Measurements from ENCODE around the gene HRH2.
A peak's percentile ranks its signal among the peaks of the same experiment; 100 is the strongest.
"Not testable (repeated sequence)": the region's sequence is repeated elsewhere in the genome, so short reads cannot be mapped to it uniquely, and the experiment has no call there.

HRH2 gene

GRCh38 chr5:175718401-175719108 lies 60.7 kb downstream of the HRH2 start:
- no peak overlapping the region for H3K4me3 ChIP-seq (ENCODE audit: low read depth, low read length, poor library complexity, severe bottlenecking)
- H2AFZ ChIP-seq (ENCODE audit: low read length), result no peak overlapping the region
- no peaks in the 10 kb centered on the region for H3F3A ChIP-seq (ENCODE audit: insufficient read depth, low read length)
- H4K20me1 ChIP-seq (ENCODE audit: insufficient read depth, low read length), result no peaks in the 10 kb centered on the region
- no peaks in the 10 kb centered on the region; the same call in 1 of the 2 replicates for H3K27me3 ChIP-seq (ENCODE audit: insufficient read depth, low read length)
- H3K79me2 ChIP-seq (ENCODE audit: insufficient read depth, low read length), result no peaks in the 10 kb centered on the region
- no peak overlapping the region for H3K4me2 ChIP-seq (ENCODE audit: low read length)
- H3K4me1 ChIP-seq (ENCODE audit: insufficient read depth, low read length, severe bottlenecking), result no peaks in the 10 kb centered on the region
- peaks cover 7% of the 10 kb centered on the region; the same call in 1 of the 2 replicates for H3K9me3 ChIP-seq (ENCODE audit: low read length)
- H3K27ac ChIP-seq (ENCODE audit: low read depth, low read length, poor library complexity, severe bottlenecking), result no peak overlapping the region
- H3K9me2 ChIP-seq (ENCODE audit: low read depth, low read length), result no peaks in the 10 kb centered on the region
- H3K36me3 ChIP-seq (ENCODE audit: insufficient read depth, low read length), result no peaks in the 10 kb centered on the region; the same call in 1 of the 2 replicates
- no peak for TF ChIP-seq EZH2 (IDR thresholded peaks at IDR 0.05; ENCODE audit: borderline replicate concordance, low read length)
- peak; percentile 86 for TF ChIP-seq CTCF (IDR thresholded peaks at IDR 0.05; ENCODE audit: low read length)
- H3K9ac ChIP-seq (ENCODE audit: low read length), result no peak overlapping the region

- H3K27ac ChIP-seq (ENCODE audit: low read depth, low read length, poor library complexity, severe bottlenecking); H2AFZ ChIP-seq (ENCODE audit: low read length); H3K27me3 ChIP-seq (ENCODE audit: insufficient read depth, low read length); H3K79me2 ChIP-seq (ENCODE audit: insufficient read depth, low read length); H3F3A ChIP-seq (ENCODE audit: insufficient read depth, low read length); H3K9ac ChIP-seq (ENCODE audit: low read length); H3K4me1 ChIP-seq (ENCODE audit: insufficient read depth, low read length, severe bottlenecking); H3K4me2 ChIP-seq (ENCODE audit: low read length); H3K9me3 ChIP-seq (ENCODE audit: low read length); H3K4me3 ChIP-seq (ENCODE audit: low read depth, low read length, poor library complexity, severe bottlenecking); H3K9me2 ChIP-seq (ENCODE audit: low read depth, low read length); H3K36me3 ChIP-seq (ENCODE audit: insufficient read depth, low read length); H4K20me1 ChIP-seq (ENCODE audit: insufficient read depth, low read length): not testable (repeated sequence)
These were observed 61.2 kb downstream of the HRH2 start for GRCh38 chr5:175719109-175719432.

- no peaks in the 10 kb centered on the region for H3K27me3 ChIP-seq (ENCODE audit: insufficient read depth, low read length)
- no peak overlapping the region for H3K4me3 ChIP-seq (ENCODE audit: low read depth, low read length, poor library complexity, severe bottlenecking)
- H3K9me2 ChIP-seq (ENCODE audit: low read depth, low read length), result no peaks in the 10 kb centered on the region
- no peak overlapping the region for H3K27ac ChIP-seq (ENCODE audit: low read depth, low read length, poor library complexity, severe bottlenecking)
- TF ChIP-seq CTCF (IDR thresholded peaks at IDR 0.05; ENCODE audit: low read length), result no peak
- TF ChIP-seq EZH2 (IDR thresholded peaks at IDR 0.05; ENCODE audit: borderline replicate concordance, low read length), result no peak
- H3K9ac ChIP-seq (ENCODE audit: low read length), result no peak overlapping the region
- H3K9me3 ChIP-seq (ENCODE audit: low read length), result no peaks in the 10 kb centered on the region
- H3K36me3 ChIP-seq (ENCODE audit: insufficient read depth, low read length), result no peaks in the 10 kb centered on the region
- H4K20me1 ChIP-seq (ENCODE audit: insufficient read depth, low read length), result no peaks in the 10 kb centered on the region
- H3F3A ChIP-seq (ENCODE audit: insufficient read depth, low read length), result no peaks in the 10 kb centered on the region
- H3K4me2 ChIP-seq (ENCODE audit: low read length), result no peak overlapping the region
- no peaks in the 10 kb centered on the region for H3K79me2 ChIP-seq (ENCODE audit: insufficient read depth, low read length)
- no peaks in the 10 kb centered on the region for H3K4me1 ChIP-seq (ENCODE audit: insufficient read depth, low read length, severe bottlenecking)
- no peak overlapping the region for H2AFZ ChIP-seq (ENCODE audit: low read length)
These were observed 66.7 kb downstream of the HRH2 start for GRCh38 chr5:175724314-175725275.

Measured in OCI-LY1 (cell line).